SW 1271 (cell line): ENCODE measurements around the gene HPSE2.
"Not testable (repeated sequence)": the region's sequence is repeated elsewhere in the genome, so short reads cannot be mapped to it uniquely, and the experiment has no call there.

Source experiments
- DNase-seq, 2 experiments: peaks; one replicate each; lab custom pipeline; 2025; lab: John Stamatoyannopoulos, UW

HPSE2 gene

DNA sequence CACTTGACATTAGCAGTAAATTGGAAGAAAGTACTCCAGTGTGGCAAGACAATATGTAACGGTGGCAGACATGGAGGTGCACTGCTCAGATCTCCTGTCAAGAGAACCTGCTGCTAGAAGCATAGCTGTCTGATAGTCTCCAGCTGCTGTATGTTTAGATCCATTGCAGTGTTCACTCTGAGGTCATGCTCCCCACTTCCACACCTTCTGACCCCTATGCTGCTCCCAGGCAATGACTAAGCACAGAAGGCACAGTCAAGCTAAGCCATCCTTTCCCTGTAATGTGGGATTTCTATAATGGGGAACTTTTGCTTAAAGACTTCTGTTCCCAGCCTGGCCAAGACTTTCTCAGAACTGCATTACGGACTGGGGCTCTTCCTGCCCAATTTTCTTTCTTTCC is 315.8 kb downstream of the HPSE2 start:
- no peak for DNase-seq

GRCh38 chr10:98917828-98918227 is 317.8 kb downstream of the HPSE2 start:
- no peak for DNase-seq

DNA sequence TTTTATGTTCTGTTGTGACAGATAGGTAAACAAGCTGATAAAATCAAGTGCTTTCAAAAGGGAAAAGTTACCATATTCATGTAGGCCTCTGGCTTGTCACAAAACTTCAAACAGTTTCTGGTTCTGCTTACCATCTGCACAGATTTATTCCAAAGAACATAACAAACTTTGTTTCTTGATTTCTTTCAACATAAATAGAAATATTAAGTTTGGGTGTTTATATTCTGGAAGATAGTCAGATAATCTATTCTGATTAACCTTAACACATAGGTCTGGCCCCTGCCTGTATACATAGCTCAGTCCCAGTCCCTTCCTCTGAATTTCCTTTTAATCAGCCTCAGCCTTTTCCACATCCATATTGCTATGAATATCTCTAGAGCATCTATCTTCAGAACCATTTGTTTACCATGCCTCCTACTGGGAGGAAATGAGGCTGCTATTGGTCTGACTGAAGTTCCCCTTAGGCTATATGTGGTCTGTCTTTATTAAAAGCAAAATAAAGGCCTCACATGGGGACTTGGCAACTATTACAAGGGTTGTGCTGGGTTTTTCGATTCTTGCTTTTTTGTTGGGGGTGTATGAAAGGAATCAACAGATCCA is 319.0 kb downstream of the HPSE2 start:
- DNase-seq, result no peak

DNA sequence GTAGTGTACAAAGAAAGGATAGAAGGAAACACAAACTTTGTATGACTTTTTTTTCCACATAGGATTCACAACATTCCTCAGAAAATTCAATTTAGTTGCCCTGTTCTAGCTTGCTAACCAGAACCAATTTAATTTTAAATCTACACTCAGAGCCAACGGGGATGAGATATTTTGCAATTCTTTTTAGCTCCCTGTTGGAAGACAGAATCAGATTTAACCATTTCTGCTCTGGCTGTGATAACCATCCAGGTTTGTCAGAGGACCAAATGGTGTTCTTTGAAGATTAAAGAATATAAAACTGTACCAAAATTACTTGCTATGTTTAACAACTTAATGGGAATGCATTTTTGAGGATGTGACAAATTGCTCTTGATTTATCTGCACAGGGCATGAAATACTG is 319.7 kb downstream of the HPSE2 start:
- DNase-seq, result no peak

DNA sequence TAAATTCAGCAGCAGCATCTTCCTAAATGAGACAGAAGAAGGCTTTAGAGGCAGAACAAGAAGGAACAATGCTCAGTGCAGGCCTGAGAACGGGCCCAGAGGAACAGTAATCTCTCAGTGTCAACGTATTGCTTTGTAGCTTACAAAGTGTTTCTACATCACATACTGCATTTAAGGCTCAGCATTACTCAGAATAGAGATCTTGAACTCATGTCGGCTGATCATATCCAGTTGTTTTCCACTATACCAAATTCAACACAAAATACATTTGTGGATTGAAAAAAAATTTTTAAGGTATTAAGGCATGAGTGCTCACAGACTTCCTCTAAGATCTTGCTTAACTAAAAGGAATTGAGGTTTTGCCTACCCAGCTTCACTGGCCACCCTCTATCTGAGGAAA is 325.1 kb downstream of the HPSE2 start:
- DNase-seq, result no peak

DNA sequence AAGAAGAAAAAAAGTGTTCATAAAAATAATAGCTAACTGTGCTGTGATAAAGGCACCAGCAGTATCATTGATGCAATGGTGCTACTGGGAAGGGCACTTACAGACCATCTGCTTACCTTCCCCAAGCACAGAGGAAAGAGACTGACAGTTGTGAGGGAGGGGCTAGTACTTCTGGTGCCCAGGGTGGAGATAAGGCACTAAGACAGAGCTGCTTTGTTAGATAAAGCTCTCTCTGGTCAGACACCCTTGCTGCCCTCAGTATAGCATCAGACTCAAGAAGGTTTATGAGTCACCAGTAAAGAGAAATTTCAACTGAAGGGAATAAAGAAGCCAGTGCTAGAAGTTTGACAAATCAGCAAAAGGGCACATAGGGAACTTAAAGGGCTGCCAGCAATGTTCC is 325.6 kb downstream of the HPSE2 start:
- no peak for DNase-seq

- no peak for DNase-seq
These were observed 326.8 kb downstream of the HPSE2 start for GRCh38 chr10:98908868-98909267.

DNA sequence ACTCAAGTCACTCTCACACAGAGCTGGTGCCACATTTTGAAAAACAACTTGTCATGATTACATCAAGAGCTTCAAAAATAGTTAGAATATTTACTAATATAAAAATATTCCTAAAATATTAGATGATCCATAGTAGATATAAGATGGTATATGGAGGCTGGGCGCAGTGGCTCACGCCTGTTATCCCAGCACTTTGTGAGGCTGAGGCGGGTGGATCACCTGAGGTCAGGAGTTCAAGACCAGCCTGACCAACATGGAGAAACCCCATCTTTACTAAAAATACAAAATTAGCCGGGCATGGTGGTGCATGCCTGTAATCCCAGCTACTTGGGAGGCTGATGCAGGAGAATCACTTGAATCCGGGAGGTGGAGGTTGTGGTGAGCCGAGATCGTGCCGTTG is 327.4 kb downstream of the HPSE2 start:
- not testable (repeated sequence) for DNase-seq

- DNase-seq, result no peak
These were observed 334.1 kb downstream of the HPSE2 start for GRCh38 chr10:98901441-98902110.

DNA sequence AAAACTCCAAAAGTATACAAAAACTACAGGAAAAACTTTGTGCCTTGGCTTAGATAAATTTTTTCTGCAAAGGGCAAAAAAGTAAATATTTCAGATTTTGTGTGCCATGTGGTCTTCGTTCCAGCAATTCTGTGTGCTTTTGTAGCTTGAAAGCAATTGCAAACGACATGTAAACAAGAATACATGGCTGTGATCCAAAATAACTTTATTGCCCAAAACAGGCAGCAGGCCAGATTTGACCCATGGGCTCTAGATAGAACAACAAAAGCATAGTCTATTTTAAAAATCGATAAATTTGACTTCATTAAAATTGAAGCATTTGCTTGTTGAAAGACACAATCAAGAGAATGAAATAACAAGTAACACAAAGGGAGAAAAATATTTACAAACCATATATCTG is 336.6 kb downstream of the HPSE2 start:
- DNase-seq, result no peak

- DNase-seq, result no peak
These were observed 343.1 kb downstream of the HPSE2 start for GRCh38 chr10:98892523-98892922.

DNA sequence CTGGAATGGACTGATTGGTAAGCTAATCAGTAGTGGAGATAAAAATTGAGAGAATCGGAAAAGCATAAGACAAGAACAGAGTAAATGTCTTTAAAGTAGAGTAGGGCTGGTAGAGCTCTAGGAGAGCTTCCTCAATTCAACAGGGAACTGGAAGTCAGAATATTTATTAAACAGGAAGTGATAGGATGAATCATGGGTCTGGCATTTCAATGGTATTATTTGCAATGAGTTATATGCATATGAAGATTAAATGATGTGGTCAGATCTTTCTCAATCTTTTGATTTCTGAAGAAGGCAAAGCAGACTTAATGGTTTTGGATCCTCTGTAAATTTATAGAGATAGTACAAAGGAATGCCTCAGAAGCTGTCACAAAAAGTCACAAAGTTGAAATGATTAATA is 349.0 kb downstream of the HPSE2 start:
- no peak for DNase-seq

- DNase-seq, result no peak
These were observed 350.3 kb downstream of the HPSE2 start for GRCh38 chr10:98885378-98885777.

DNA sequence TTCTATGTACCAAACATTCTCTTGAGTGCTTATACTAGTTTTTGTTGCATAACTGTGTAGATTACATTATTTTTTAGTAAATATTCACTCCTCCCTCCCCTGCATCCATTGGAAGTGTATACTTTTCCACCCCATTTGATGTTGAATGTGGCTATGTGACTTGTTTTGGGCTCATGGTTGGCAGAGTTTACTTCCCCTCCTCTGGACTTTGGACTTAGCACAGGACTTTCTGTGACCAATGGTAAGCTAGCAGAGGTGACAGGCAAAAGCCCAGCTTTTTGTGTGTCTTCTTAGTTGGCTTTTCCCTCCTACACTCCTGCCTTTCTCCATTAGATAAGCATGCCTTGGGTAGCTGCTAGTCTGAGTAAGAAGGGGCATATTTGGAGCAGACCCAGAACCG is 353.9 kb downstream of the HPSE2 start:
- DNase-seq, result no peak

DNA sequence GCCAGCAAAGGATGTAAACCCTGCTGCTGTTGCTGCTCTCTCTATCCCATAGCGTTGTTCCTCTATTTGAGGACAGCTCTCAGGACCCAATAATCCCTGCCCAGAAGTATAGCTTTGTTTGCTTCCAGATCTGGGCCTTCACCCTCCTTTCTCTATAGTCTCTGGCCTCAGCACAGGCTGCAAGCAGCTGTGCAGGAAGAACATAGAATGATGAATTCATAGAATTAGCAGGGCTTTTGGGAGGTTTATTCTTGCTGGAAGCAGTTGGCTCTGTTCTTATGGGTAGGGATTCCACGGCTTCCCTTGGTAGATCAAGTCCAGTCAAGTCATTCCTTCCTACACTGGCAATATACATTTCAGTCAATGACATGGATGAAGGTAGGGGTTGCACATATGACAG is 354.7 kb downstream of the HPSE2 start:
- DNase-seq, result no peak

DNA sequence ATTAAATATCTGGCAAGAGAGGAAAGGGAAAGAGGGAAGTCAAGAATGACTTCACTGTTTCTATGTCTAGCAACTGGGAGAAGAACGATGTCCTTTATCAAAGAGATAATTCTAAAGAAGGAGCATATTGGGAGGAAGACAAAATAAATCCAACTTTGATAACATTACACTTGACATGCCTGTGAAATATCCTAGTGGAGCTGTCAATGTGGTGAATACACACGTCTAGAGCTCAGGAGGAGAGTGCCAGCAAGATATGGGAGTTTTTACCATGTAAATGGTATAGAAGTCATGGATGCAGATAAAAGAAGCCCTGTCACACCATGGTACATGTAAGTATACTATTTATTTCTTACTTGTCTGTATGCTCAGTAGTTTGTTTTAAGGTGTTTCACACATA is 356.7 kb downstream of the HPSE2 start:
- no peak for DNase-seq

- DNase-seq, result no peak
These were observed 357.2 kb downstream of the HPSE2 start for GRCh38 chr10:98878418-98878817.

DNA sequence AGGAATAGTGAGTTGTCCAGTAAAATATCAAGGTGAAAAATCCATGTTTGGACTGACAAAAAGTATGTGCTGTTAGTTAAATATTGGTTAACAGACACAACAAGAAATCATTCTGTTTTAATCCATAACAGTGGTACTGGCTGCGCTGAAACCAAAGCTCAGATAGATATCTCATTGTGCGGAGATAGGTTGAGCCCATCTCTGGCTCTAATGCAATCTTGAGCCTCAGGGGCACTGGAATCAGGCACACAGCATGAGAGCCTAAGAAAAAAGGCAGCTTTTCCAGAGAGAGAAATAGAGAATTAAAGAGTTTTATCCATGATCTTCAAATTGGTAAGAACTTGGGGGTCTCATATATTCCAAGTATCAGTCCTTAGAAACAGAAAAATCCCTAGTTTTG is 373.7 kb downstream of the HPSE2 start:
- no peak for DNase-seq

DNA sequence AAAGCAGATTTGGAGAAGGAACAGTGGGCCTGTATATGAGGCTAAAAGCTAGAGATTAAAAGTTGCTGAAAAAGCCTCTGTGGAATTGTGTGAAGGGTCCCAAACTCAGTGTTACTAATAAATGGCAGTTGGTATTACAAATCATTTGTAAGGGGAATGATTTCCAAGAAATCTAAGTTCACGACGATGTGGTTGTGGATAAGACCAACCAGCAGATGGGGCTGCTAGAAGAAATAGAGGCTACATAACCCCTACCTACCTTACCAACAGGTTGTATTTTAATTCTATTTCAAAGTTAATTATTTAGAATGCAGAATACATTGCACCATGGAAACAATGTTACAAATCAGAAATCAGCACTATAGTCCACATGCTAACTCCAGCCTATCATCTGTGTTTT is 377.1 kb downstream of the HPSE2 start:
- DNase-seq, result no peak

GRCh38 chr10:98855403-98856189 is 380.1 kb downstream of the HPSE2 start:
- DNase-seq, result no peak

DNA sequence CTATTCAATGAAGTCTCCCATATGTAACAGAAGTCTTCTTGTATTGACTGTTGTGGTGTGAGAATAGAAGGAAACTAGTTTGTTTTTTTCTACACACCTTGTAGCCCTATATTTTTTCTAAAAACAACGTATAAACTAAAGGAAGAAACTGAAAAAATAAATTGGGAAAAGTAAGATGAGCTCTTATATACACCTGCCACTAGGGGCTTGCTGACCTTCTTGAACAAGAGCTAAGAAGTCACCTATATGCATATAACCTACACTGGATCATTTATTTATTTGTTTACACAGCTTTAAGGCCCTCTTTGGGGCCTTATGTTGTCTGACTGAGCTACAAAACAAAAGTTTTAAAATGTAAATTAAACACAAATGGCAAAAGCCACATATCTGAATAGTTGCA is 383.0 kb downstream of the HPSE2 start:
- DNase-seq, result no peak

GRCh38 chr10:98848361-98848760 is 387.3 kb downstream of the HPSE2 start:
- no peak for DNase-seq

DNA sequence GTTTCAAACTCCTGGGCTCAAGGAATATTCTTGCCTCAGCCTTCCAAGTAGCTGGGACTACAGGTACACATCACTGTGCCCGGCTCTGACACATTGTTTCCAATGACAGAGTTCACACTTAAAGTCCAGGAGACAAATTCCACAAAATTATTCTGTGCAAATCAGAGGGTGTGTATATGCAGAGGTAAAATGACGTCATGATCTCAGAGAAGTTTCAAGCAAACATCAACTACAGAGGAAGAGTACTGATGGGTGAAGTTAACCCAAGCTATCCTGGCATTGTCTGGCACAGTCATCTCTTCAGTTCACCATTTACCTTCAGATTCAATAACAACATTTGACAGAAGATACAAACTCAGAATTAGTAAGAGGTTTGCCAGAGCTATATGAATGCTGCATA is 388.9 kb downstream of the HPSE2 start:
- DNase-seq, result no peak
